ENCODE data around the gene ZNF740.

DNA sequence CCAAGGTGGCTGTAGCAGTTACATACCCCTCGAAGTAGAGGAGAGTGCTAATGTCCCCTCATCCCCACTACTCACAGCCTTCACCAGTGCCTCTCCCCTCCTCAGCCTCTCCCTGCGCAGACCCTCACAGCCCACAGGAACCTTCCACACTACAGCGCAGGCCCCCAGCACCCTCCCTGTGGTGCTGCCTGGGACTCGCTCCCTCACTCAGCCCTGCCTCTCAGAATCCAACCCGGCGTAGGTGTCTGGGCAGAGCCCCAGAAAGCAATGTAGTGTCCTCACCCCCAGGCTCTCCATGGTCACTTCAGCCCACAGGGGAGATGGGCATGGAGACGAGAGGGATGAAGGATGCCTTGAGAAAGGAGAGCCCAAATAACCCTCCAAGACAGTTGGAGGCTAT lies 10.9 kb upstream of the ZNF740 start:
- TF ChIP-seq ZFP30 (CRISPR knock-in tag; IDR thresholded peaks at IDR 0.05): no peak
- no peak for TF ChIP-seq ARNTL (CRISPR knock-in tag; IDR thresholded peaks at IDR 0.05; ENCODE audit: borderline replicate concordance, low read depth)
- TF ChIP-seq PPARA (CRISPR knock-in tag; IDR thresholded peaks at IDR 0.05; ENCODE audit: borderline replicate concordance): no peak
- no peak for TF ChIP-seq ZC3H10 (CRISPR knock-in tag; IDR thresholded peaks at IDR 0.05)
- TF ChIP-seq ZFP3 (CRISPR knock-in tag; IDR thresholded peaks at IDR 0.05): no peak
- no peak for TF ChIP-seq ESRRG (CRISPR knock-in tag; IDR thresholded peaks at IDR 0.05)
- no peak for TF ChIP-seq SNAI2 (CRISPR knock-in tag; IDR thresholded peaks at IDR 0.05)
- TF ChIP-seq, protein P1, sequence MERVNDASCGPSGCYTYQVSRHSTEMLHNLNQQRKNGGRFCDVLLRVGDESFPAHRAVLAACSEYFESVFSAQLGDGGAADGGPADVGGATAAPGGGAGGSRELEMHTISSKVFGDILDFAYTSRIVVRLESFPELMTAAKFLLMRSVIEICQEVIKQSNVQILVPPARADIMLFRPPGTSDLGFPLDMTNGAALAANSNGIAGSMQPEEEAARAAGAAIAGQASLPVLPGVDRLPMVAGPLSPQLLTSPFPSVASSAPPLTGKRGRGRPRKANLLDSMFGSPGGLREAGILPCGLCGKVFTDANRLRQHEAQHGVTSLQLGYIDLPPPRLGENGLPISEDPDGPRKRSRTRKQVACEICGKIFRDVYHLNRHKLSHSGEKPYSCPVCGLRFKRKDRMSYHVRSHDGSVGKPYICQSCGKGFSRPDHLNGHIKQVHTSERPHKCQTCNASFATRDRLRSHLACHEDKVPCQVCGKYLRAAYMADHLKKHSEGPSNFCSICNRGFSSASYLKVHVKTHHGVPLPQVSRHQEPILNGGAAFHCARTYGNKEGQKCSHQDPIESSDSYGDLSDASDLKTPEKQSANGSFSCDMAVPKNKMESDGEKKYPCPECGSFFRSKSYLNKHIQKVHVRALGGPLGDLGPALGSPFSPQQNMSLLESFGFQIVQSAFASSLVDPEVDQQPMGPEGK (CRISPR knock-in tag; IDR thresholded peaks at IDR 0.05; ENCODE audit: borderline replicate concordance): no peak
- TF ChIP-seq, protein P2, sequence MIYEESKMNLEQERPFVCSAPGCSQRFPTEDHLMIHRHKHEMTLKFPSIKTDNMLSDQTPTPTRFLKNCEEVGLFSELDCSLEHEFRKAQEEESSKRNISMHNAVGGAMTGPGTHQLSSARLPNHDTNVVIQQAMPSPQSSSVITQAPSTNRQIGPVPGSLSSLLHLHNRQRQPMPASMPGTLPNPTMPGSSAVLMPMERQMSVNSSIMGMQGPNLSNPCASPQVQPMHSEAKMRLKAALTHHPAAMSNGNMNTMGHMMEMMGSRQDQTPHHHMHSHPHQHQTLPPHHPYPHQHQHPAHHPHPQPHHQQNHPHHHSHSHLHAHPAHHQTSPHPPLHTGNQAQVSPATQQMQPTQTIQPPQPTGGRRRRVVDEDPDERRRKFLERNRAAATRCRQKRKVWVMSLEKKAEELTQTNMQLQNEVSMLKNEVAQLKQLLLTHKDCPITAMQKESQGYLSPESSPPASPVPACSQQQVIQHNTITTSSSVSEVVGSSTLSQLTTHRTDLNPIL (CRISPR knock-in tag; IDR thresholded peaks at IDR 0.05; ENCODE audit: low read depth): no peak
- no peak for TF ChIP-seq ZNF70 (CRISPR knock-in tag; IDR thresholded peaks at IDR 0.05)
- TF ChIP-seq CSDC2 (CRISPR knock-in tag; IDR thresholded peaks at IDR 0.05): no peak
